ENCODE results near the gene LSM3. TPM values are rescaled to one million over a fixed set of nuclear protein-coding genes. Genes with fewer than 3 reads are reported as not detected.

Gene LSM3
- total RNA-seq, 1 donor from 2014 or later = 12.4 TPM

- H3K36me3 Mint-ChIP-seq = peaks cover 14% of the 10 kb centered on the region
- H3K27me3 Mint-ChIP-seq = no peaks in the 10 kb centered on the region
- no peak for DNase-seq (ENCODE audit: extremely low spot score, unreplicated experiment)
- H3K4me1 Mint-ChIP-seq (ENCODE audit: unreplicated experiment) = peaks cover 14% of the 10 kb centered on the region
- H3K27ac Mint-ChIP-seq = peak overlapping the region; percentile 55
- H3K4me3 Mint-ChIP-seq = peak overlapping the region; percentile 16
- TF ChIP-seq CTCF (conservative IDR thresholded peaks at IDR 0.05) = no peak
- peaks cover 5% of the 10 kb centered on the region for H3K9me3 Mint-ChIP-seq
These were observed 52.1 kb downstream of the LSM3 start for GRCh38 chr3:14230729-14231128.

GRCh38 chr3:14231145-14231990 lies 52.8 kb downstream of the LSM3 start:
- peaks cover 5% of the 10 kb centered on the region for H3K9me3 Mint-ChIP-seq
- peak overlapping the region; percentile 16 for H3K4me3 Mint-ChIP-seq
- no peaks in the 10 kb centered on the region for H3K27me3 Mint-ChIP-seq
- peak overlapping the region; percentile 55 for H3K27ac Mint-ChIP-seq
- peaks cover 10% of the 10 kb centered on the region for H3K4me1 Mint-ChIP-seq (ENCODE audit: unreplicated experiment)
- H3K36me3 Mint-ChIP-seq = peaks cover 14% of the 10 kb centered on the region
- no peak for TF ChIP-seq CTCF (conservative IDR thresholded peaks at IDR 0.05)
- DNase-seq (ENCODE audit: extremely low spot score, unreplicated experiment) = no peak

- H3K27ac Mint-ChIP-seq = no peak overlapping the region
- H3K9me3 Mint-ChIP-seq = peaks cover 5% of the 10 kb centered on the region
- H3K27me3 Mint-ChIP-seq = no peaks in the 10 kb centered on the region
- peaks cover 14% of the 10 kb centered on the region for H3K36me3 Mint-ChIP-seq
- no peak overlapping the region for H3K4me3 Mint-ChIP-seq
- no peak for DNase-seq (ENCODE audit: extremely low spot score, unreplicated experiment)
- no peak for TF ChIP-seq CTCF (conservative IDR thresholded peaks at IDR 0.05)
- peaks cover 10% of the 10 kb centered on the region for H3K4me1 Mint-ChIP-seq (ENCODE audit: unreplicated experiment)
These were observed 53.4 kb downstream of the LSM3 start for GRCh38 chr3:14231998-14232501.

GRCh38 chr3:14234251-14235002 lies 55.8 kb downstream of the LSM3 start:
- Mint-ChIP-seq H3K27me3 (no peaks in the 10 kb centered on the region), H3K27ac (peak overlapping the region; percentile 77), H3K4me1 (ENCODE audit: unreplicated experiment) (peaks cover 10% of the 10 kb centered on the region), H3K36me3 (peaks cover 14% of the 10 kb centered on the region), H3K4me3 (no peak overlapping the region), H3K9me3 (peaks cover 5% of the 10 kb centered on the region)
- DNase-seq (ENCODE audit: extremely low spot score, unreplicated experiment) = no peak
- no peak for TF ChIP-seq CTCF (conservative IDR thresholded peaks at IDR 0.05)

- no peaks in the 10 kb centered on the region for H3K27me3 Mint-ChIP-seq
- no peak for DNase-seq (ENCODE audit: extremely low spot score, unreplicated experiment)
- H3K36me3 Mint-ChIP-seq = peaks cover 11% of the 10 kb centered on the region
- peak overlapping the region; percentile 14 for H3K4me3 Mint-ChIP-seq
- peaks cover 10% of the 10 kb centered on the region for H3K4me1 Mint-ChIP-seq (ENCODE audit: unreplicated experiment)
- peak overlapping the region; percentile 77 for H3K27ac Mint-ChIP-seq
- TF ChIP-seq CTCF (conservative IDR thresholded peaks at IDR 0.05) = no peak
- H3K9me3 Mint-ChIP-seq = peaks cover 5% of the 10 kb centered on the region
These were observed 56.6 kb downstream of the LSM3 start for GRCh38 chr3:14235003-14235911.
